ENCODE data around the gene ZRANB3. TPM values are rescaled to one million over a fixed set of nuclear protein-coding genes. Genes with fewer than 3 reads are reported as not detected.

The ZRANB3 gene
- 1 to 10 TPM; 6.6 to 8.0 TPM for total RNA-seq

DNA sequence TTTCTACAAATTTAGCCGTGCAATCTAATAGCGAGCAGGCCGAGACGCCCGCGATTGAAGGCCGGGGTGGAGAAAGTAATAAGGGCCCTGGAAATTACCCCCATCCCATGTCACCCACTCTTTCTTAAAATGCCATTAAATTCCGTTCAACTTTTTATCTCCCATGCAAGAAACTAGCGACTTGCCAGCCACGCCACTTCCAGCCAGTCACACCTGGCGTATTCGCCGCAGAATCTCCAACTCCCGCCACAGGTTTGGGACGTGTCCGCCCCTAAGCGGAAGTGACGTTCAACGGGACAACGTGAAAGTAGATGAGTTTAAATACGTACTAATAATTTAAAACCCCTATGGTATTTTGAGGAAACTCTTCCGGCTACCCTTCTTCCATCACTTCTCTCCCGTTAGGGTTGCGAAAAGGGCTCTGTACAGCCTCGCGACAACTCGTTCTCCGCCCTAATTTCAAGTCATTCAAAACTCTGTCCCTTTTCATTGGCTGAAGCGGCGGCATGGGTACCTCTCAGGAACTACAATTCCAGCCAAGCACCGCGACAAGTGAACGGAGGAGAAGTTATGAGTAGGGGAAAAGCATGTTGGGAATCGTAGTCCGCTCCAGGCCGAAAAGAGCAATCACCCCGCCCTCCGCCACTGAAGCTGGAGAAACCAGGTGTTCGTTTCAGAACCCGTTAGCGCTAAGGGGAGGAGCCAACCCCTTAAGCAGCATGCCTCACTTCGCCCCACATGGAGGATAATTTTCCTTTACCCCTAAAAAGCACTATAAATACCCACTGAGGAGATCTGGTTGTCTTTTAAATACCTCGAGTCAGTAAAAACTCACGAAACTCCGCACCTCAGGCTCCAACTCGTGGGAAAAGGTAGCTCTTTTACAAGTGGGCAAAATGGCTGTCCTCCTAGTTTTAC lies at the start of gene ZRANB3:
Gene ZRANB3 (minus strand): TSS at position 906 of the 918 bp plus-strand sequence.

DNA sequence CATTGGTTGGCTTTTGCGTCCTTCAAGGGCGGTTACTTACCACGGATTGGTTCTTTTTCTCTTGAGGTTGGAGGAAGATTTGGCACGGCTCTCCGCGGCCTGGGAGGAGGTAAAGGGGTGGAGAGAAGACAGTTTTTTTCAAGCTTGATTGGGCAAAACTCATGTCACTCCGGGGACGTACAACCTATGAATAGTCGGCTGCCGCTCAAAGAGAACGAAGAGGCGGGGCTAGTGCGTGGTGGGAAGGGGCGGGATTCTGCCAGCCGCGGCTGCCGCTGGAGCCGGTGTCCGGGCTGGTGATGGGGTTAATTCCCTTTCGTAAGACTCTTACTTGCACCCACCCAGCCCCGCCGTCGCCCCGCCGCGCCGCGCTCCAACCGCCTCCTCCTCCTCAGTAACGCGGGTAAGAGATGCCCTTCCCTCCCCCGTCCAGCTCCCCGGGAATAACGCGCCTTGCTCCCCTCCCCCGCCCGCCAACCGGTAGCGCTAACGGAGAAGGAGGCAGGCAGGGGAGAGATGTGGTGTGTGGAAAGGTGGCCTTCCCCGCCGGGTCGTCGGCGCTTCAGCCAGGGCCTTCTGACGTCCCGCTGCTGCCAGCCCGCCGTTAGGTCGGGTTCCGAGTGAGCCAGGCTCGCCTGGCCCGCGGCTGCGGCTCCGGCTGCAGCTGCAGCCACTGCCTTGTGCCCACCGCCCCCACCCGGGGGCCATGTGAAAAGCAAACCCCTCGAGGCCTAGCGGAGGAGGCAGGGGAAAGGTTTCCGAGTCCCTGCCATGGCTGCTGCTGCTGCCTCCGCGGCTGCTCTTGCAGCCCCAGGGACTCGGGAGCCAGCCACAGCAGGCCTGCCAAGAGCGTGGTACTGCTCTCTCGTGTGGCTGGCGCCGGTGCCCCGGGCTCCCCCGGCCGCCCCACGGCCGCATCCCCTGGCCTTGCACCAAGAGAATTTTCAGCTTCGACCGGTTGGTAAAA lies 496 bp upstream of the ZRANB3 start, which contains the start of gene R3HDM1:
Gene R3HDM1 (plus strand): TSS at position 254 of the 967 bp plus-strand sequence. CDS start 73,362 bp downstream, outside the sequence.

Other genes with a start within 250 kb of the ZRANB3 start
- 10 to 100 TPM; 42.4 to 44.7 TPM for gene R3HDM1, start 266 bp upstream of the ZRANB3 start, total RNA-seq
- gene UBXN4, start 210.6 kb upstream of the ZRANB3 start, total RNA-seq: 100 to 1,000 TPM; 112 to 113 TPM

Data from activated naive CD4-positive, alpha-beta T cell treated with anti-CD3 and anti-CD28 coated beads, Interleukin-2, amount 10 ng/mL, durations not matched to agents 5 hours and 36 hours (primary cell).